GM10266 (cell line): ENCODE data around the gene SPTSSB.

Experiments
- DNase-seq: peaks from one replicate; pipeline ENCODE4 v3.0.0; 2012; ENCODE audit errors: extremely low spot score
- CTCF ChIP-seq: IDR thresholded peaks from 2 replicates; pipeline ENCODE4 v1.5.1; 2012; ENCODE audit warnings: mild to moderate bottlenecking, low read depth; ENCODE audit not compliant: control insufficient read depth, insufficient read depth; ENCODE audit errors: missing control alignments

Gene SPTSSB

DNA sequence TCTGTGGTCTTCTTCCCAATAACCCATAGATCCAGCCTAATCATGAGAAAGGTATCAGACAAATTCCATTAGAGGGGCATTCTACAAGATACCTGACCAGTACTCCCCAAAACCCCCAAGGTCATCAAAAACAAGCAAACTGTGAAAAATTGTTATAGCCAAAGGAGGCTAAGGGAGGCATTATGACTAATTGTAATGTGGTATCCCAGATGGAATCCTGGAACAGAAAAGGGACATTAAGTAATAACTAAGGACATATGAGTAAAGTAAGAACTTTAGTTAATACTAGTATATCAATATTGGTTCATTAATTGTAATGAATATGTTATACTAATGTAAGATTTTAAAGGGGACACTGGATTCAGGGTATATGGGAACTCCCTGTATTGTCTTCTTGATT, 20.4 kb downstream of the SPTSSB start:
- no peak for TF ChIP-seq CTCF

GRCh38 chr3:161349529-161350312, 21.6 kb downstream of the SPTSSB start:
- DNase-seq = no peak
- no peak for TF ChIP-seq CTCF

More for the DNA sequence above, 20.4 kb downstream of the SPTSSB start:
- DNase-seq = no peak

DNA sequence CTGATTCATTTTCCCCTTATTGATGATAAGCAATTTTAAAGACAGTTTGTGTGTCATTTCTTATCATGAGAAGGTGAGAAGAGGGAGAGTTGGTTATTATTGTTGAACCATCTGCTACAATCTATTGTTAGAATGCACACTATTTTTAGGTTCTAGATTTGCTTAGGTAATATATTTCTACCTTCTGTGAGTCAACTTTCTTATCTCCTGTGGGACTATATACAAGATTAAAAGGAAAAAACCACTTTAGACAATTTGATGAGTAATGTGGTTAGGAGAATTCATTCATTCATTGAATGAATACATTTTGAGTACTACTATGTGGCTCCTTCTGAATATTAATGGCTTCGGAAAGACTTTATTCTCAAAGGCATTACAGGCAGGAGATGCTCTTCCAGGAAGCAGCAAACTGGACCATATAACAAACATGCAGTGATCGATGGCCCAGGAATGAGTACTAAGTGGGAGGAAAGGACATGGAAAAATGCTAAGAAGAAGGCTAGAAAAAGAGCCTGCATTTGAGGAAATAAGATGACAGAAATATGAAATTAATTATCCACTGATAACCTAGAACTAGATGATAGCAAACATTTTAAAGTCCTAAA, 22.4 kb downstream of the SPTSSB start:
- TF ChIP-seq CTCF = no peak
- DNase-seq = no peak

DNA sequence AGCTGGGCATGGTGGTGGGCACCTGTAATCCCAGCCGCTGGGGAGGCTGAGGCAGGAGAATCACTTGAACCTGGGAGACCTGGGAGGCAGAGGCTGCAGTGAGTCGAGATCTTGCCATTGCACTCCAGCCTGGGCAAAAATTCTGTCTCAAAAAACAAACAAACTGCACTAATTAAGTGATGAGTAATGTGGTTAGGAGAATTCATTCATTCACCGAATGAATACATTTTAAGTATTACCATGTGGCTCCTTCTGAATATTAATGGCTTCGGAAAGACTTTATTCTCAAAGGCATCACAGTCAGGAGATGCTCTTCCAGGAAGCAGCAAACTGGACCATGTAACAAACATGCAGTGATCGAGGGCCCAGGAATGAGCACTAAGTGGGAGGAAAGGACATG, 23.6 kb downstream of the SPTSSB start:
- no peak for DNase-seq
- no peak for TF ChIP-seq CTCF

- no peak for DNase-seq
Observed at GRCh38 chr3:161345023-161345422, 26.3 kb downstream of the SPTSSB start.

DNA sequence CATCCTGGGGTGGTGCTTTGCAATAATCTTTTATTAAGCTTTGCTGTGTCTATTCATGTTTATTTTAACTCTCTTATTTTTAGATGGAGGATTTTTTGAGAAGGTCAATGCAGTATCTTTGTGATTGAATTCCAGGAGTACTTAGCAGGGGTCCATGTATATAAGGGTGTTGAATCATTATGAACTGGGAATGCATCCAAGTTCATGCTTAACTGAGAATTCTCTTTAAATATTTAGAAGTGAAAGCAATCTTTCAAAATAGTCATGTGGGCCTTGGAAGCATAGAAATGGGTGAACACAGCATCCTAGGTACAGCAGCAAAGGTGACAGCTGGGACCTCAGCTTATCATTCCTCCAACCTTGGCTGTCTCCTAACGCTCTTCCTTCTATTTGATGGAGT, 27.3 kb downstream of the SPTSSB start:
- no peak for DNase-seq
- TF ChIP-seq CTCF = no peak

More at GRCh38 chr3:161345023-161345422, 26.3 kb downstream of the SPTSSB start:
- no peak for TF ChIP-seq CTCF

DNA sequence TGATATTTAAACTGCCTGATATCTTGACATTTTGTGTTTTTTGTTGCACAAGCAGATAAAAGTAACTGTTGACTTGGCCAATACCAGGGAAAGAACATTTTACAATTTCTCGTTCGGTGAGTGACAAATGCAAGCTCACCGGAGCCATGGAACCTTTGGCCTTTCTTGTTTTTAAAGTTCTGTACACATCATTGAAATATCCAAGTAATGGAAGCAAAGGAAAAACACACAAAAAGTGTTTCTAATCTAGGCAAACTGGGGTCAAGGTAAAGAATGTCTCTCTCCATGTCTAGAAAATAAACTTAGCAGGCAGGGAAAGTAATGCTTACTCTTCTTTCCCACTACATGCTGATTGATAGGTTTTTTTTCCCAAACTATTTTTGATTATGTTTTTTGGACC, 27.8 kb downstream of the SPTSSB start:
- TF ChIP-seq CTCF = no peak

More for the DNA sequence above, 27.8 kb downstream of the SPTSSB start:
- no peak for DNase-seq
